Measurements from ENCODE around the gene CPLX1.

Gene CPLX1

DNA sequence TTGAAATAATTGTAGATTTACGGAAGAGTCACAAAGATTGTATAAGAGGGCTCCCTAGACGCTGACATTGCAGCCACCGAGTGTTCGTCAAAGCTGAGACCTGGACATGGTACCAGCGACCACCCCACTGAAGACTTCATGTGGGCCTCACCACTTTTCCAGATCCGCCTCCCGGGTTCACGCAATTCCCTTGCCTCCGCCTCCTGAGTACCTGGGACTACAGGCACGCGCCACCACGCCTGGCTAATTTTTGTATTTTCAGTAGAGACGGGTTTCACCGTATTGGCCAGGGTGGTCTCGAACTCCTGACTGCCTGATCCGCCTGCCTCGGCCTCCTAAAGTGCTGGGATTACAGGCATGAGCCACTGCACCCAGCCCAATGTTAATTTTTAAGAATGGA, 29.7 kb downstream of the CPLX1 start:
- no peak overlapping the region for H3K4me3 Mint-ChIP-seq

DNA sequence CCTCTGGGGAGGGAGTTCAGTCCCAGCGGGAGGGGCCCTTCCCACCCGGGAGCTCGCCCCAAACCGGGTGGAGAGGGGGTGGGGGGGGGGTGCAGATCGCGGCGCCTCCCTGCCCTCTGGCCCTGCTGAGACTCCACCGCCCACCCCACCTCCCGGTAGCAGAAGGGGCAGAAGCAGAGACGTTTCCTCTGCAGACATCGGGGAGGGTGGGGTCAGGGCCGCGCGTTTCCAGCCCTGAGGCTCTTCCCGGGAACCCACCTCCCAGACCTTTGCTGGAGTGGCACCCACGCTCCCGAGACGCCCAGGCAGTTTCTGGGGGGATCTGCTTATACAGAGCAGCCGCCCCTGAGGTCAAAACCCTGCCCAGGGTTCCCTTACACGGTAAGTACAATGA, 30.2 kb downstream of the CPLX1 start:
- Mint-ChIP-seq H3K27me3 (ENCODE audit: low read depth, poor library complexity) (peaks cover 76% of the 10 kb centered on the region), H3K36me3 (ENCODE audit: low read depth) (no peaks in the 10 kb centered on the region), H3K27ac (no peak overlapping the region), H3K9me3 (no peaks in the 10 kb centered on the region), H3K4me1 (peaks cover 19% of the 10 kb centered on the region), H3K4me3 (no peak overlapping the region)
- TF ChIP-seq, protein P1, sequence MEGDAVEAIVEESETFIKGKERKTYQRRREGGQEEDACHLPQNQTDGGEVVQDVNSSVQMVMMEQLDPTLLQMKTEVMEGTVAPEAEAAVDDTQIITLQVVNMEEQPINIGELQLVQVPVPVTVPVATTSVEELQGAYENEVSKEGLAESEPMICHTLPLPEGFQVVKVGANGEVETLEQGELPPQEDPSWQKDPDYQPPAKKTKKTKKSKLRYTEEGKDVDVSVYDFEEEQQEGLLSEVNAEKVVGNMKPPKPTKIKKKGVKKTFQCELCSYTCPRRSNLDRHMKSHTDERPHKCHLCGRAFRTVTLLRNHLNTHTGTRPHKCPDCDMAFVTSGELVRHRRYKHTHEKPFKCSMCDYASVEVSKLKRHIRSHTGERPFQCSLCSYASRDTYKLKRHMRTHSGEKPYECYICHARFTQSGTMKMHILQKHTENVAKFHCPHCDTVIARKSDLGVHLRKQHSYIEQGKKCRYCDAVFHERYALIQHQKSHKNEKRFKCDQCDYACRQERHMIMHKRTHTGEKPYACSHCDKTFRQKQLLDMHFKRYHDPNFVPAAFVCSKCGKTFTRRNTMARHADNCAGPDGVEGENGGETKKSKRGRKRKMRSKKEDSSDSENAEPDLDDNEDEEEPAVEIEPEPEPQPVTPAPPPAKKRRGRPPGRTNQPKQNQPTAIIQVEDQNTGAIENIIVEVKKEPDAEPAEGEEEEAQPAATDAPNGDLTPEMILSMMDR (IDR thresholded peaks at IDR 0.05): no peak
- DNase-seq: no peak

More for the DNA sequence above, 29.7 kb downstream of the CPLX1 start:
- no peak for DNase-seq
- Mint-ChIP-seq H3K36me3 (ENCODE audit: low read depth) (no peaks in the 10 kb centered on the region), H3K4me1 (peaks cover 19% of the 10 kb centered on the region), H3K27me3 (ENCODE audit: low read depth, poor library complexity) (peaks cover 75% of the 10 kb centered on the region), H3K27ac (no peak overlapping the region), H3K9me3 (no peaks in the 10 kb centered on the region)
- TF ChIP-seq, protein P1 (IDR thresholded peaks at IDR 0.05): no peak

DNA sequence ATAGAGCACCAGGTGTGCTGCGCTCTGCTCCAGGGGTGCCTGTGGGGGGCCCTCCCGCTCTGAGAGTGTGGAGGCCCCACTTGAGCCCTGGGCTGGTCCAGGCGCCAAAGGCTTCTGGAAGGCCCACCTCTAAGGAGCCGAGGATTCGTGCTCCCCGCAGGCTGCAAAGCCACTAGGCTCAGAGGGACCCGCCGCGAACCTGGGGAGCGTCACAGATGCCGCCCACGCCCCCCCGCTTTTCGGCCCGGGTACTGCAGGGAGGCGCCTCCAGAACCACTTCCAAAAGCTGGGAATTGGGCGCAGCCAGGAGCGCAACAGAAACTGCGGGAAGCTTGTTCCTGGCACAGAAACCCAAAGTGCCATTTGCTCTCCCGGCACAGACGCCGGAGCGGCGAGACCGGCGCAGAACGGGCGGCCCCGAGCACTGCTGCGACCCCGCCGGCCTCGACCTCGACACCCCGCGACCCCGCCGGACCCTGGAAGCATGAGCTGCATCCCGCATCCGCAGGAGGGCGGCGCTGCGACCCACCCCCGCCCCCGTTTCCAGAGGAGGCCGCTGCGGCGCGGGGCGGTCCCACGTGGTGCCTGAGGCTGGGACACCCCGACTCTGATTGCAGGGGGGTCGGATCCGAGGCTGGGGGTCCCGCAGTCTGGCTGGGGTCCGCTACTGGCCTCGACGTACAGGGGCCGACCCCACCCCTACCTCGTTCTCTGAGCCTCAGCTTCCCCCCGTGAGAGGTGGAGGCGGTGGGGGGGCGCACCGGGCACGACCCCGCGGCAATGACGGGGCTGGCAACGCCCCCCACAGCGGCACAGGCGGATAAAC, 30.8 kb downstream of the CPLX1 start:
- H3K36me3 Mint-ChIP-seq (ENCODE audit: low read depth): no peaks in the 10 kb centered on the region
- H3K27ac Mint-ChIP-seq: no peak overlapping the region
- H3K4me3 Mint-ChIP-seq: peak overlapping the region; percentile 47
- TF ChIP-seq, protein P1 (IDR thresholded peaks at IDR 0.05): no peak
- H3K4me1 Mint-ChIP-seq: peaks cover 19% of the 10 kb centered on the region
- H3K27me3 Mint-ChIP-seq (ENCODE audit: low read depth, poor library complexity): peaks cover 81% of the 10 kb centered on the region
- peak; percentile 51 for DNase-seq
- no peaks in the 10 kb centered on the region for H3K9me3 Mint-ChIP-seq

DNA sequence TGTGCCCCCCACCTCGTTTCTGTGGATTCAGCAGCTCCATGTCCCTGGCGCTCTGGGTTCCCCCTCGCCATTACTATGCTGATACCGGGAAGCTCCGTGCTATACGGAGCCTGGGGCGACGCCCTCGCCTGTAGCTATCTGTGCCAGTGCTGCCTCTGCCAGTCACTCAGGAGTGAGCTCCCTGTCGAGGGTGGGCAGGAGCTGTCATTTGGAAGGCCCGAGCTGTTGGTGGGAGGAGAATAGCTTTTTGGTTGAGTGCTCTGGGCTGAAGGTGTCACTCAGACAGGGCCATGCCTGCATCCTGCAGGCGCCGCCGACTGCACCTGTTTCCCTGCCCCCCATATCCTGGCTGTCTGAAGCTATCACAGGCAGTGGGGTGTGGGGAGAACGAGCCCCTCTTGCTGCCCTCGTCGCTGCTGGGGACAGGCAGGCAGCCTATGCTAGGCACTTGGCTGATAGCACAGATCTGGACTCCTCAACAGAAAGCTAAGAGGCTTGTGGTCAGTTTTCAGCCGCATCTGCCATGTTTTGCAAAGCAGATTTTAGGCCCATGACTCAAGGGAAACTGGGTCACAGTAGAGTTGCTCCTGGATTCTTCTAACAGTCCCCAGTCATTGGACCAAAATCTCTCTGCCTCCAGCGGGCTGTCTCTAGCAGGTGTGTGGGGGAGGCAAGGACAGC, 31.8 kb downstream of the CPLX1 start:
- Mint-ChIP-seq H3K27me3 (ENCODE audit: low read depth, poor library complexity) (peaks cover 80% of the 10 kb centered on the region), H3K27ac (no peak overlapping the region), H3K4me3 (peak overlapping the region; percentile 41), H3K9me3 (no peaks in the 10 kb centered on the region), H3K4me1 (peaks cover 19% of the 10 kb centered on the region), H3K36me3 (ENCODE audit: low read depth) (no peaks in the 10 kb centered on the region)
- TF ChIP-seq, protein P1 (IDR thresholded peaks at IDR 0.05): no peak
- DNase-seq: no peak

DNA sequence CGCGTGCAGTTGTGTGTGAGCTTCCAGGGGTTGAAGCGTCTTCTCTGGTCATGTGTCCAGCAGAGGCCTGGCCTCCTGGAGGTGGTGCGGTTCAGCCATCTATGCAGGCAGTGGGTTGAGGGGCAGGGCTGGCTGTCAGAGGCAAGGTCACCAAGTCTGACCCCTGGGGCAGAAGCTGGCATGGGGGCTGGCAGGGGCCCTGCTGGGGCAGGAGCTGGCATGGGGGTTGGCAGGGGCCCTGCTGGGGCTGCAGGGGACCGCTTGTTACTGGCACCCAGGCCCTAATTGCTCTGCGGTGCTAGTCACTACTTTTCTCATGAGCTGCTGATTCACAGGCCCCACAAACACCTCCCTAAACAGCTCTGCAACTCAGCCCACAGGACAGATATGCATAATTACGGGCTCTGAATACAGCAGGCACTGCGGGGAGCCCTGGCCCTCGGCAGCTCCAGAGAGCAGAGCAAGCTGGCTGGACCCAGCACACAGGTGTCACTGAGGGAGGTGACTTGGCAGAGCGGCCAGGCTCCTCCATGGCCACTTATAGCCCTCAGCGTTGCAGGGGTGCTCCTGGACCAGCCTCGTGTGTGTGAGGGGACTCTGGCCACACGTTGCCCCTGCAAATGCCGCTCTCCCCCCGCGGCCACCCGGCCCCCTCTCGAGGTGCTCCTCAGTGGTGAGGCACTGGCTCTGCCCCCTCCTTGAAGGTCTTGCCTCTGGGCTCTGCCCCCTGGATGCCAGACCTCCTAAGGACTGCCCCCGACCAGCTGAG, 32.7 kb downstream of the CPLX1 start:
- H3K36me3 Mint-ChIP-seq (ENCODE audit: low read depth): no peaks in the 10 kb centered on the region
- no peak overlapping the region for H3K27ac Mint-ChIP-seq
- no peaks in the 10 kb centered on the region for H3K9me3 Mint-ChIP-seq
- no peak for DNase-seq
- peaks cover 19% of the 10 kb centered on the region for H3K4me1 Mint-ChIP-seq
- H3K27me3 Mint-ChIP-seq (ENCODE audit: low read depth, poor library complexity): peaks cover 80% of the 10 kb centered on the region
- no peak overlapping the region for H3K4me3 Mint-ChIP-seq
- TF ChIP-seq, protein P1 (IDR thresholded peaks at IDR 0.05): no peak
